Adipocyte (in vitro differentiated cells): ENCODE data around the gene STK32B.

ENCODE experiments used
- DNase-seq: peaks from one replicate; pipeline ENCODE4 v3.0.0-alpha.2; 2015; ENCODE audit warnings: low read depth
- H3K27me3 ChIP-seq: replicated peaks from 2 replicates; pipeline ENCODE4 v1.7.0; 2013; ENCODE audit warnings: mild to moderate bottlenecking, low read length, moderate library complexity; ENCODE audit not compliant: control insufficient read depth, insufficient read depth
- H3K36me3 ChIP-seq: 2 replicates; pipeline ENCODE4 v1.7.0; 2013; ENCODE audit warnings: low read length, mild to moderate bottlenecking, moderate library complexity; ENCODE audit not compliant: control insufficient read depth, insufficient read depth, severe bottlenecking
- H3K4me1 ChIP-seq: 2 replicates; pipeline ENCODE4 v1.7.0; 2013; ENCODE audit warnings: mild to moderate bottlenecking, low read length, moderate library complexity; ENCODE audit not compliant: control insufficient read depth, insufficient read depth
- H3K4me3 ChIP-seq: 2 replicates; pipeline ENCODE4 v1.7.0; 2013; ENCODE audit warnings: mild to moderate bottlenecking, low read length, moderate library complexity
- H3K9ac ChIP-seq: 2 replicates; pipeline ENCODE4 v1.7.0; 2013; ENCODE audit warnings: mild to moderate bottlenecking, low read length, moderate library complexity
- H3K9me3 ChIP-seq: 2 replicates; pipeline ENCODE4 v1.7.0; 2013; ENCODE audit warnings: mild to moderate bottlenecking, low read length, moderate library complexity; ENCODE audit not compliant: control insufficient read depth

Gene STK32B

GRCh38 chr4:5515646-5516045 is 464.4 kb downstream of the STK32B start:
- Histone ChIP-seq H3K36me3 (no peaks in the 10 kb centered on the region), H3K4me3 (no peak overlapping the region), H3K27me3 (no peaks in the 10 kb centered on the region), H3K9me3 (no peaks in the 10 kb centered on the region), H3K9ac (no peak overlapping the region), H3K4me1 (peaks cover 6% of the 10 kb centered on the region)
- no peak for DNase-seq

- H3K4me1 ChIP-seq: no peaks in the 10 kb centered on the region
- H3K4me3 ChIP-seq: no peak overlapping the region
- DNase-seq: no peak
- H3K9ac ChIP-seq: no peak overlapping the region
- H3K27me3 ChIP-seq: no peaks in the 10 kb centered on the region
- no peaks in the 10 kb centered on the region for H3K9me3 ChIP-seq
- no peaks in the 10 kb centered on the region for H3K36me3 ChIP-seq
Observed at GRCh38 chr4:5517372-5517771, 466.1 kb downstream of the STK32B start.

- Histone ChIP-seq H3K4me3 (no peak overlapping the region), H3K36me3 (peaks cover 17% of the 10 kb centered on the region), H3K9ac (no peak overlapping the region), H3K4me1 (no peaks in the 10 kb centered on the region), H3K27me3 (no peaks in the 10 kb centered on the region), H3K9me3 (no peaks in the 10 kb centered on the region)
- peak; percentile 3 for DNase-seq
Observed at GRCh38 chr4:5524446-5525299, 473.4 kb downstream of the STK32B start.

- Histone ChIP-seq H3K4me3 (no peak overlapping the region), H3K36me3 (peaks cover 29% of the 10 kb centered on the region), H3K9ac (no peak overlapping the region), H3K27me3 (no peaks in the 10 kb centered on the region), H3K4me1 (no peaks in the 10 kb centered on the region), H3K9me3 (no peaks in the 10 kb centered on the region)
- DNase-seq: no peak
Observed at GRCh38 chr4:5526080-5526846, 475.0 kb downstream of the STK32B start.

- Histone ChIP-seq H3K4me3 (no peak overlapping the region), H3K4me1 (no peaks in the 10 kb centered on the region), H3K36me3 (peaks cover 35% of the 10 kb centered on the region), H3K27me3 (no peaks in the 10 kb centered on the region), H3K9ac (no peak overlapping the region), H3K9me3 (no peaks in the 10 kb centered on the region)
- no peak for DNase-seq
Observed at GRCh38 chr4:5527211-5527610, 475.9 kb downstream of the STK32B start.

GRCh38 chr4:5528031-5528436 is 476.8 kb downstream of the STK32B start:
- no peak overlapping the region for H3K4me3 ChIP-seq

GRCh38 chr4:5532100-5532499 is 480.8 kb downstream of the STK32B start:
- DNase-seq: no peak
- no peaks in the 10 kb centered on the region for H3K4me1 ChIP-seq
- no peaks in the 10 kb centered on the region for H3K27me3 ChIP-seq
- no peaks in the 10 kb centered on the region for H3K9me3 ChIP-seq
- H3K9ac ChIP-seq: no peak overlapping the region
- H3K36me3 ChIP-seq: peaks cover 48% of the 10 kb centered on the region
- H3K4me3 ChIP-seq: no peak overlapping the region

More at GRCh38 chr4:5528031-5528436, 476.8 kb downstream of the STK32B start:
- DNase-seq: no peak
- Histone ChIP-seq H3K9me3 (no peaks in the 10 kb centered on the region), H3K27me3 (no peaks in the 10 kb centered on the region), H3K36me3 (peaks cover 38% of the 10 kb centered on the region), H3K4me1 (no peaks in the 10 kb centered on the region), H3K9ac (no peak overlapping the region)

- no peak overlapping the region for H3K9ac ChIP-seq
- no peaks in the 10 kb centered on the region for H3K4me1 ChIP-seq
- H3K27me3 ChIP-seq: no peaks in the 10 kb centered on the region
- no peak for DNase-seq
- no peaks in the 10 kb centered on the region for H3K9me3 ChIP-seq
- H3K36me3 ChIP-seq: peaks cover 5% of the 10 kb centered on the region
- H3K4me3 ChIP-seq: no peak overlapping the region
Observed at GRCh38 chr4:5539584-5539983, 488.3 kb downstream of the STK32B start.

- DNase-seq: no peak
Observed at GRCh38 chr4:5541169-5541568, 489.9 kb downstream of the STK32B start.

GRCh38 chr4:5543681-5544080 is 492.4 kb downstream of the STK32B start:
- no peak overlapping the region for H3K9ac ChIP-seq
- DNase-seq: no peak
- H3K4me1 ChIP-seq: no peaks in the 10 kb centered on the region
- no peak overlapping the region for H3K4me3 ChIP-seq
- H3K36me3 ChIP-seq: peaks cover 10% of the 10 kb centered on the region
- no peaks in the 10 kb centered on the region for H3K27me3 ChIP-seq
- H3K9me3 ChIP-seq: no peaks in the 10 kb centered on the region

More at GRCh38 chr4:5541169-5541568, 489.9 kb downstream of the STK32B start:
- Histone ChIP-seq H3K27me3 (no peaks in the 10 kb centered on the region), H3K9ac (no peak overlapping the region), H3K9me3 (no peaks in the 10 kb centered on the region), H3K36me3 (peaks cover 5% of the 10 kb centered on the region), H3K4me1 (no peaks in the 10 kb centered on the region), H3K4me3 (no peak overlapping the region)

GRCh38 chr4:5544762-5545161 is 493.5 kb downstream of the STK32B start:
- no peak for DNase-seq
- peaks cover 18% of the 10 kb centered on the region for H3K36me3 ChIP-seq

More at GRCh38 chr4:5544762-5545161, 493.5 kb downstream of the STK32B start:
- Histone ChIP-seq H3K27me3 (no peaks in the 10 kb centered on the region), H3K9ac (no peak overlapping the region), H3K9me3 (no peaks in the 10 kb centered on the region), H3K4me1 (no peaks in the 10 kb centered on the region), H3K4me3 (no peak overlapping the region)
